ENCODE results near the gene RNF144B. TPM values are rescaled to one million over a fixed set of nuclear protein-coding genes. Genes with fewer than 3 reads are reported as not detected.

Gene RNF144B
- total RNA-seq, 1 experiment from 2014 or later: 2.3 TPM

GRCh38 chr6:18492972-18493371, 105.8 kb downstream of the RNF144B start:
- Histone ChIP-seq H2BK20ac (ENCODE audit: low read depth, low read length, poor library complexity, severe bottlenecking) (no peak overlapping the region), H3K56ac (ENCODE audit: insufficient read length, low read depth, low read length) (no peak overlapping the region), H3K79me1 (ENCODE audit: insufficient read depth, low read depth, low read length, poor library complexity, severe bottlenecking) (no peaks in the 10 kb centered on the region), H3K9ac (ENCODE audit: extremely low read depth, insufficient read length, low read length) (no peak overlapping the region), H3K23ac (ENCODE audit: insufficient read length, low read depth, low read length) (no peak overlapping the region), H2BK12ac (ENCODE audit: insufficient read length, low read depth, low read length) (no peak overlapping the region), H4K20me1 (ENCODE audit: control insufficient read depth, insufficient read depth, insufficient read length) (no peaks in the 10 kb centered on the region), H3K9me3 (ENCODE audit: control insufficient read depth, low read depth, low read length) (no peaks in the 10 kb centered on the region), H3K27me3 (ENCODE audit: insufficient read depth, low read length) (no peaks in the 10 kb centered on the region), H2BK5ac (ENCODE audit: insufficient read length, low read length) (no peak overlapping the region), H2AFZ (ENCODE audit: low read length) (no peak overlapping the region), H3K27ac (ENCODE audit: insufficient read length, low read depth, low read length) (no peak overlapping the region), H3K4ac (ENCODE audit: low read depth, low read length) (no peak overlapping the region), H3K23me2 (ENCODE audit: insufficient read length, low read depth, low read length, poor library complexity, severe bottlenecking) (no peaks in the 10 kb centered on the region), H3T11ph (ENCODE audit: low read length) (no peak overlapping the region), H2BK120ac (ENCODE audit: low read depth, low read length, poor library complexity, severe bottlenecking) (no peak overlapping the region), H4K8ac (replicated peaks; ENCODE audit: insufficient read length, low read depth, low read length) (no peak overlapping the region), H4K91ac (ENCODE audit: insufficient read length, low read depth, low read length) (no peak overlapping the region), H3K4me2 (ENCODE audit: insufficient read depth, insufficient read length, low read length) (no peak overlapping the region), H3K18ac (ENCODE audit: insufficient read length, low read depth, low read length) (no peak overlapping the region), H3K14ac (ENCODE audit: insufficient read depth, low read length) (no peak overlapping the region), H3K4me1 (ENCODE audit: insufficient read depth, low read length) (peaks cover 12% of the 10 kb centered on the region; the same call in 1 of the 2 replicates), H2AK5ac (ENCODE audit: insufficient read length, low read length) (no peak overlapping the region), H3K79me2 (ENCODE audit: insufficient read depth, low read length) (no peaks in the 10 kb centered on the region), H2BK15ac (ENCODE audit: low read depth, low read length) (no peak overlapping the region), H4K5ac (ENCODE audit: insufficient read length, low read depth, low read length) (no peak overlapping the region)
- no peaks in the 10 kb centered on the region for H3K9me3 Mint-ChIP-seq
- DNase-seq: no peak
- WGBS (ENCODE audit: extremely low coverage, insufficient read length, low lambda C conversion rate): no CpG with 5 or more reads among the region's 2 CpGs
- H3K27ac Mint-ChIP-seq: no peak overlapping the region
- H3K4me1 Mint-ChIP-seq: peaks cover 24 to 29% of the 10 kb centered on the region in 2 experiments
- no peak overlapping the region for H3K4me3 Mint-ChIP-seq
- no peaks in the 10 kb centered on the region for H3K27me3 Mint-ChIP-seq (ENCODE audit: low read depth)
- H3K36me3 Mint-ChIP-seq (ENCODE audit: insufficient read depth in 1 of 3, low read depth in 3 of 3): no peaks in the 10 kb centered on the region
- no peak for TF ChIP-seq CTCF (conservative IDR thresholded peaks at IDR 0.05)

All from H9 (cell line).